GM12878 (cell line): ENCODE results near the gene PROSER3. TPM values are rescaled to one million over a fixed set of nuclear protein-coding genes. Genes with fewer than 3 reads are reported as not detected.

Experiments
- ATAC-seq: fragments of 200-7000 bp; cut with Tn5 transposase; 3 replicates; pipeline ENCODE4 v1.9.1; 2020; ENCODE audit warnings: mild to moderate bottlenecking, moderate library complexity
- BruUV-seq: library from RNA; stranded (reverse); fragments of 400-500 nt; replicated peaks from 2 replicates; lab custom pipeline; 2021; lab: Mats Ljungman, UMichigan
- CTCF ChIA-PET: fragments of 300-600 bp; sonication (Branson Sonifier 250); formaldehyde crosslinking; extraction: SDS; loops from one replicate; lab custom pipeline; 2021; ENCODE audit warnings: inconsistent platforms; lab: Yijun Ruan, JAX
- POLR2A ChIA-PET: fragments of 350-600 bp; formaldehyde crosslinking; extraction: SDS; loops from one replicate; lab custom pipeline; 2021; ENCODE audit warnings: inconsistent platforms; lab: Charles Lee
- RAD21 ChIA-PET: fragments of 300-600 bp; sonication (Branson Sonifier 250); formaldehyde crosslinking; loops from one replicate; lab custom pipeline; 2023; ENCODE audit warnings: antibody characterized with exemption; ENCODE audit not compliant: unreplicated experiment; lab: Charles Lee
- SMC1A ChIA-PET: fragments of 300-600 bp; sonication (Branson Sonifier 250); formaldehyde crosslinking; loops from one replicate; lab custom pipeline; 2023; ENCODE audit not compliant: unreplicated experiment, uncharacterized antibody; lab: Charles Lee
- DNase-seq: peaks from one replicate; pipeline ENCODE4 v3.0.0-alpha.2; 2011; ENCODE audit warnings: low read depth, low spot score
- FAIRE-seq: peaks from 3 replicates; lab custom pipeline; 2011; peaks lifted over from hg19 to GRCh38; lab: Jason Lieb, UNC
- H2AFZ ChIP-seq: 2 replicates; pipeline ENCODE4 v1.6.0; 2011; ENCODE audit warnings: low read depth, low read length, control low read depth; ENCODE audit not compliant: control insufficient read depth
- H3K27ac ChIP-seq: 2 replicates; pipeline ENCODE4 v1.5.1; 2011; ENCODE audit warnings: control low read depth; ENCODE audit not compliant: control insufficient read depth, insufficient read depth
- H3K27me3 ChIP-seq, 2 experiments: replicated peaks in 1 of 2; 2 replicates each; pipeline versions ENCODE4 v1.6.0 to v1.6.1; 2011; ENCODE audit warnings: low read length in 1 of 2; ENCODE audit not compliant: control insufficient read depth in 2 of 2, insufficient read depth in 2 of 2
- H3K36me3 ChIP-seq, 2 experiments: 2 replicates each; pipeline ENCODE4 v1.5.1; 2011; ENCODE audit warnings: low read length in 1 of 2; ENCODE audit not compliant: control insufficient read depth in 2 of 2, insufficient read depth in 2 of 2
- H3K4me1 ChIP-seq: 2 replicates; pipeline ENCODE4 v1.6.1; 2011; ENCODE audit warnings: mild to moderate bottlenecking, low read length, moderate library complexity, mixed read lengths; ENCODE audit not compliant: control insufficient read depth, insufficient read depth
- H3K4me2 ChIP-seq: 2 replicates; pipeline ENCODE4 v1.6.0; 2011; ENCODE audit warnings: control low read depth; ENCODE audit not compliant: control insufficient read depth, insufficient read depth
- H3K4me3 ChIP-seq: fragments of 200-600 bp; sonication (generic); 2 replicates; pipeline ENCODE4 v1.5.1; 2016
- H3K79me2 ChIP-seq: 2 replicates; pipeline ENCODE4 v1.6.0; 2011; ENCODE audit warnings: low read length; ENCODE audit not compliant: control insufficient read depth, insufficient read depth
- H3K9ac ChIP-seq: 2 replicates; pipeline ENCODE4 v1.8.0; 2011; ENCODE audit warnings: low read length, control low read depth, mixed read lengths; ENCODE audit not compliant: control insufficient read depth, insufficient read depth
- H3K9me3 ChIP-seq: replicated peaks from 3 replicates; pipeline ENCODE4 v1.5.1; 2011; ENCODE audit warnings: mild to moderate bottlenecking, low read length; ENCODE audit not compliant: control insufficient read depth, insufficient read depth
- H4K20me1 ChIP-seq: 2 replicates; pipeline ENCODE4 v1.6.0; 2011; ENCODE audit not compliant: control insufficient read depth, insufficient read depth
- EZH2 ChIP-seq: IDR thresholded peaks from 2 replicates; pipeline ENCODE4 v1.6.1; 2012; ENCODE audit warnings: low read depth, mild to moderate bottlenecking, control low read depth, inconsistent platforms, low read length, borderline replicate concordance; ENCODE audit not compliant: control insufficient read depth
- HDAC2 ChIP-seq: fragments of 200-600 bp; sonication (generic); IDR thresholded peaks from 2 replicates; pipeline ENCODE4 v1.6.1; 2017
- NBN ChIP-seq: fragments of 450-650 bp; IDR thresholded peaks from 2 replicates; pipeline ENCODE4 v1.6.1; 2016
- NR2F1 ChIP-seq: fragments of 450-650 bp; conservative IDR thresholded peaks from 2 replicates; pipeline ENCODE4 v1.6.1; 2017; ENCODE audit warnings: mild to moderate bottlenecking
- RAD21 ChIP-seq: IDR thresholded peaks from 2 replicates; pipeline ENCODE4 v1.6.1; 2011; ENCODE audit warnings: mild to moderate bottlenecking, low read depth, low read length, moderate library complexity; ENCODE audit not compliant: insufficient read depth
- RBBP5 ChIP-seq: fragments of 200-600 bp; sonication (generic); conservative IDR thresholded peaks from 2 replicates; pipeline ENCODE4 v1.6.1; 2016
- SIX5 ChIP-seq: IDR thresholded peaks from 2 replicates; pipeline ENCODE4 v1.6.1; 2011; ENCODE audit warnings: mild to moderate bottlenecking, low read depth, low read length, moderate library complexity; ENCODE audit not compliant: severe bottlenecking
- SREBF2 ChIP-seq: IDR thresholded peaks from 2 replicates; pipeline ENCODE4 v1.6.1; 2012; ENCODE audit warnings: mild to moderate bottlenecking, low read length
- SUPT20H ChIP-seq: IDR thresholded peaks from 2 replicates; pipeline ENCODE4 v1.6.1; 2011; ENCODE audit warnings: low read depth, mild to moderate bottlenecking, low read length, moderate library complexity, borderline replicate concordance; ENCODE audit not compliant: control insufficient read depth
- SUZ12 ChIP-seq: fragments of 200-600 bp; sonication (generic); IDR thresholded peaks from one replicate; pipeline ENCODE4 v1.6.1; 2018; ENCODE audit warnings: antibody characterized with exemption, mild to moderate bottlenecking; ENCODE audit not compliant: unreplicated experiment
- TAF1 ChIP-seq: IDR thresholded peaks from 2 replicates; pipeline ENCODE4 v1.6.1; 2011; ENCODE audit warnings: mild to moderate bottlenecking, low read depth, low read length, borderline replicate concordance
- TARDBP ChIP-seq: IDR thresholded peaks from 2 replicates; pipeline ENCODE4 v1.6.1; 2016; ENCODE audit warnings: borderline replicate concordance
- TCF3 ChIP-seq: IDR thresholded peaks from 2 replicates; pipeline ENCODE4 v1.6.1; 2012; ENCODE audit warnings: low read depth, mild to moderate bottlenecking, low read length, borderline replicate concordance; ENCODE audit not compliant: insufficient read depth
- ZNF207 ChIP-seq: fragments of 450-650 bp; IDR thresholded peaks from 2 replicates; pipeline ENCODE4 v1.6.1; 2014; ENCODE audit warnings: antibody characterized with exemption, mild to moderate bottlenecking, borderline replicate concordance
- ZSCAN29 ChIP-seq: fragments of 450-650 bp; IDR thresholded peaks from 2 replicates; pipeline ENCODE4 v1.6.1; 2017; ENCODE audit warnings: mild to moderate bottlenecking, moderate library complexity
- WGBS: methylation state at CpG from one replicate; pipeline ENCODE4 v1.1.6; 2016; ENCODE audit warnings: low lambda C conversion rate; ENCODE audit not compliant: insufficient replicate concordance, insufficient coverage; ENCODE audit errors: missing lambda C conversion rate; 5-methylcytosine and 5-hydroxymethylcytosine counted together
- in situ Hi-C: fragments of 300-500 bp; cut with MboI; formaldehyde crosslinking; loops from 9 replicates; pipeline ENCODE4 v1.14.3; 2018; ENCODE audit warnings: mixed read lengths
- intact Hi-C: fragments of 100-400 bp; cut with micrococcal nuclease; formaldehyde crosslinking; loops from one replicate; pipeline ENCODE4 v1.14.2; 2022; ENCODE audit not compliant: unreplicated experiment
- polyA plus RNA-seq, 11 experiments: library from polyadenylated mRNA; depleted of rRNA in 4 of 11; unstranded in 6 of 11; stranded (reverse) in 5 of 11; fragments of >200 nt; fragmentation: Nextera tagmentation in 4 of 11; fragmentation: Illumina TruSeq in 1 of 11; extraction: Ambion mirVana in 4 of 11; extraction: Trizol in 1 of 11; gene quantifications; 1 replicate in 1 of 11; 2 replicates in 10 of 11; pipeline versions ENCODE4 v1.2.1 to v1.2.3, GENCODE V29; 2011 to 2016; ENCODE audit warnings: inconsistent platforms in 2 of 11, missing spikeins in 2 of 11, low read depth in 1 of 11
- total RNA-seq, 4 experiments: library from RNA; depleted of rRNA in 3 of 4; stranded (reverse); fragments of >200 nt in 3 of 4; fragmentation: Illumina TruSeq in 1 of 4; extraction: Trizol in 1 of 4; gene quantifications; 2 replicates each; pipeline versions ENCODE4 v1.2.1 to v1.2.3, GENCODE V29; 2013 to 2021
- TF ChIP-seq, protein P1 (sequence below): IDR thresholded peaks from 2 replicates; pipeline ENCODE4 v1.6.1; 2012; ENCODE audit warnings: mild to moderate bottlenecking, low read depth, low read length
- TF ChIP-seq, protein P2 (sequence below): IDR thresholded peaks from 2 replicates; pipeline ENCODE4 v1.6.1; 2011; ENCODE audit warnings: borderline replicate concordance, low read depth, mild to moderate bottlenecking, moderate library complexity, mixed read lengths, low read length; ENCODE audit not compliant: insufficient read depth; ENCODE audit errors: extremely low read length
- TF ChIP-seq, protein P3 (sequence below): fragments of 450-650 bp; IDR thresholded peaks from 2 replicates; pipeline ENCODE4 v1.6.1; 2017; ENCODE audit warnings: mild to moderate bottlenecking, moderate library complexity

The PROSER3 gene
- total and polyA plus RNA-seq, 10 of the 15 experiments (the other 5 are each of a cell fraction or from before 2014, with no cell fraction given) = 0.85 to 25.1 (median 9.6) TPM

DNA sequence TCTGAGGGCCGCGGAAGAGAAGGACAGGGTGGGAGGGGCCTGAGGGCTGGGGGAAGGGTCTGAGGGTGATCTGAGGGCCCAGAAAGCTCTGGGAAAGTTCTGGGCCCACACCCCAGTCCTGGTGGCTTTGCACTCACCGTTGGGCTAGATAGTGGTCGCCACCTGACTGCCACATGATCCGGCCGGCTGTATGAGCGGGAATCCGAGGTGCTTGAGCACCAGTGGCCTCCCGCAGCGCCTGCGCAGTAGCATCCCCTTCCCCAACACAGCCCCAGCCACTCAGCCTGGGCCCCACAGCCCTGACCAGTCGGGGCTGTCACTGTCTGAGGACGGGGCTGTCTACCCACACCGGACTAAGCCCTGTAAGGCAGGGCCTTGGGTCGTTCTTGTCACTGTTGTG lies 39.7 kb downstream of the PROSER3 start:
- Histone ChIP-seq H3K27me3 (peaks cover 0 to 2% of the 10 kb centered on the region in 2 experiments; a peak in 1 of 4 replicates), H3K4me2 (no peak overlapping the region), H3K9ac (no peak overlapping the region), H3K27ac (no peak overlapping the region), H2AFZ (no peak overlapping the region), H3K79me2 (no peaks in the 10 kb centered on the region), H3K36me3 (no peaks in the 10 kb centered on the region), H3K4me1 (no peaks in the 10 kb centered on the region), H3K4me3 (no peak overlapping the region), H4K20me1 (no peaks in the 10 kb centered on the region), H3K9me3 (no peaks in the 10 kb centered on the region)
- SMC1A ChIA-PET = no interaction called here
- 4% methylated on average over 13 of the region's 15 CpGs for WGBS
- intact Hi-C loops (no loop called here), in situ Hi-C loops (no loop called here)
- POLR2A ChIA-PET = no interaction called here
- no peak for ATAC-seq
- no TSS peak for BruUV-seq
- CTCF ChIA-PET = interaction anchor here (0.6 kb wide), 2 partner anchors 51 to 355 kb away, joined by 3 read pairs; no protein-coding TSS in a partner anchor
- RAD21 ChIA-PET = no interaction called here
- FAIRE-seq = no peak
- no peak for DNase-seq
- no peak for TF ChIP-seq HDAC2
- TF ChIP-seq, protein P1, sequence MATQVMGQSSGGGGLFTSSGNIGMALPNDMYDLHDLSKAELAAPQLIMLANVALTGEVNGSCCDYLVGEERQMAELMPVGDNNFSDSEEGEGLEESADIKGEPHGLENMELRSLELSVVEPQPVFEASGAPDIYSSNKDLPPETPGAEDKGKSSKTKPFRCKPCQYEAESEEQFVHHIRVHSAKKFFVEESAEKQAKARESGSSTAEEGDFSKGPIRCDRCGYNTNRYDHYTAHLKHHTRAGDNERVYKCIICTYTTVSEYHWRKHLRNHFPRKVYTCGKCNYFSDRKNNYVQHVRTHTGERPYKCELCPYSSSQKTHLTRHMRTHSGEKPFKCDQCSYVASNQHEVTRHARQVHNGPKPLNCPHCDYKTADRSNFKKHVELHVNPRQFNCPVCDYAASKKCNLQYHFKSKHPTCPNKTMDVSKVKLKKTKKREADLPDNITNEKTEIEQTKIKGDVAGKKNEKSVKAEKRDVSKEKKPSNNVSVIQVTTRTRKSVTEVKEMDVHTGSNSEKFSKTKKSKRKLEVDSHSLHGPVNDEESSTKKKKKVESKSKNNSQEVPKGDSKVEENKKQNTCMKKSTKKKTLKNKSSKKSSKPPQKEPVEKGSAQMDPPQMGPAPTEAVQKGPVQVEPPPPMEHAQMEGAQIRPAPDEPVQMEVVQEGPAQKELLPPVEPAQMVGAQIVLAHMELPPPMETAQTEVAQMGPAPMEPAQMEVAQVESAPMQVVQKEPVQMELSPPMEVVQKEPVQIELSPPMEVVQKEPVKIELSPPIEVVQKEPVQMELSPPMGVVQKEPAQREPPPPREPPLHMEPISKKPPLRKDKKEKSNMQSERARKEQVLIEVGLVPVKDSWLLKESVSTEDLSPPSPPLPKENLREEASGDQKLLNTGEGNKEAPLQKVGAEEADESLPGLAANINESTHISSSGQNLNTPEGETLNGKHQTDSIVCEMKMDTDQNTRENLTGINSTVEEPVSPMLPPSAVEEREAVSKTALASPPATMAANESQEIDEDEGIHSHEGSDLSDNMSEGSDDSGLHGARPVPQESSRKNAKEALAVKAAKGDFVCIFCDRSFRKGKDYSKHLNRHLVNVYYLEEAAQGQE = no peak
- no peak for TF ChIP-seq TCF3
- TF ChIP-seq ZSCAN29 = no peak
- TF ChIP-seq SUZ12 = no peak
- TF ChIP-seq RAD21 = no peak
- no peak for TF ChIP-seq EZH2
- no peak for TF ChIP-seq TAF1
- TF ChIP-seq ZNF207 = no peak
- TF ChIP-seq, protein P2, sequence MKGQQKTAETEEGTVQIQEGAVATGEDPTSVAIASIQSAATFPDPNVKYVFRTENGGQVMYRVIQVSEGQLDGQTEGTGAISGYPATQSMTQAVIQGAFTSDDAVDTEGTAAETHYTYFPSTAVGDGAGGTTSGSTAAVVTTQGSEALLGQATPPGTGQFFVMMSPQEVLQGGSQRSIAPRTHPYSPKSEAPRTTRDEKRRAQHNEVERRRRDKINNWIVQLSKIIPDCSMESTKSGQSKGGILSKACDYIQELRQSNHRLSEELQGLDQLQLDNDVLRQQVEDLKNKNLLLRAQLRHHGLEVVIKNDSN = no peak
- no peak for TF ChIP-seq NR2F1
- no peak for TF ChIP-seq RBBP5
- no peak for TF ChIP-seq NBN
- no peak for TF ChIP-seq SUPT20H
- no peak for TF ChIP-seq SIX5
- TF ChIP-seq TARDBP = no peak
- TF ChIP-seq, protein P3, sequence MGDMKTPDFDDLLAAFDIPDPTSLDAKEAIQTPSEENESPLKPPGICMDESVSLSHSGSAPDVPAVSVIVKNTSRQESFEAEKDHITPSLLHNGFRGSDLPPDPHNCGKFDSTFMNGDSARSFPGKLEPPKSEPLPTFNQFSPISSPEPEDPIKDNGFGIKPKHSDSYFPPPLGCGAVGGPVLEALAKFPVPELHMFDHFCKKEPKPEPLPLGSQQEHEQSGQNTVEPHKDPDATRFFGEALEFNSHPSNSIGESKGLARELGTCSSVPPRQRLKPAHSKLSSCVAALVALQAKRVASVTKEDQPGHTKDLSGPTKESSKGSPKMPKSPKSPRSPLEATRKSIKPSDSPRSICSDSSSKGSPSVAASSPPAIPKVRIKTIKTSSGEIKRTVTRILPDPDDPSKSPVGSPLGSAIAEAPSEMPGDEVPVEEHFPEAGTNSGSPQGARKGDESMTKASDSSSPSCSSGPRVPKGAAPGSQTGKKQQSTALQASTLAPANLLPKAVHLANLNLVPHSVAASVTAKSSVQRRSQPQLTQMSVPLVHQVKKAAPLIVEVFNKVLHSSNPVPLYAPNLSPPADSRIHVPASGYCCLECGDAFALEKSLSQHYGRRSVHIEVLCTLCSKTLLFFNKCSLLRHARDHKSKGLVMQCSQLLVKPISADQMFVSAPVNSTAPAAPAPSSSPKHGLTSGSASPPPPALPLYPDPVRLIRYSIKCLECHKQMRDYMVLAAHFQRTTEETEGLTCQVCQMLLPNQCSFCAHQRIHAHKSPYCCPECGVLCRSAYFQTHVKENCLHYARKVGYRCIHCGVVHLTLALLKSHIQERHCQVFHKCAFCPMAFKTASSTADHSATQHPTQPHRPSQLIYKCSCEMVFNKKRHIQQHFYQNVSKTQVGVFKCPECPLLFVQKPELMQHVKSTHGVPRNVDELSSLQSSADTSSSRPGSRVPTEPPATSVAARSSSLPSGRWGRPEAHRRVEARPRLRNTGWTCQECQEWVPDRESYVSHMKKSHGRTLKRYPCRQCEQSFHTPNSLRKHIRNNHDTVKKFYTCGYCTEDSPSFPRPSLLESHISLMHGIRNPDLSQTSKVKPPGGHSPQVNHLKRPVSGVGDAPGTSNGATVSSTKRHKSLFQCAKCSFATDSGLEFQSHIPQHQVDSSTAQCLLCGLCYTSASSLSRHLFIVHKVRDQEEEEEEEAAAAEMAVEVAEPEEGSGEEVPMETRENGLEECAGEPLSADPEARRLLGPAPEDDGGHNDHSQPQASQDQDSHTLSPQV = no peak
- no peak for TF ChIP-seq SREBF2
